RWPE1 (cell line): ENCODE data around the gene GAPVD1.

Experiments used
- CTCF ChIA-PET: fragments of 350-600 bp; sonication (Branson Sonifier 250); formaldehyde crosslinking; extraction: SDS; loops from one replicate; lab custom pipeline; 2021; lab: Yijun Ruan, JAX
- POLR2A ChIA-PET: fragments of 400-600 bp; formaldehyde crosslinking; extraction: SDS; loops from one replicate; lab custom pipeline; 2020; ENCODE audit warnings: antibody characterized with exemption; ENCODE audit not compliant: low non-redundant PET; lab: Yijun Ruan, JAX
- DNase-seq: peaks from one replicate; pipeline ENCODE4 v3.0.0; 2012; ENCODE audit warnings: low spot score
- H3K27ac ChIP-seq: fragments of 450-650 bp; 2 replicates; pipeline ENCODE4 v1.5.1; 2017
- TF ChIP-seq, protein P1 (sequence below): fragments of 450-650 bp; conservative IDR thresholded peaks from 2 replicates; pipeline ENCODE4 v1.5.1; 2017; ENCODE audit warnings: low read depth, mild to moderate bottlenecking

Gene GAPVD1

DNA sequence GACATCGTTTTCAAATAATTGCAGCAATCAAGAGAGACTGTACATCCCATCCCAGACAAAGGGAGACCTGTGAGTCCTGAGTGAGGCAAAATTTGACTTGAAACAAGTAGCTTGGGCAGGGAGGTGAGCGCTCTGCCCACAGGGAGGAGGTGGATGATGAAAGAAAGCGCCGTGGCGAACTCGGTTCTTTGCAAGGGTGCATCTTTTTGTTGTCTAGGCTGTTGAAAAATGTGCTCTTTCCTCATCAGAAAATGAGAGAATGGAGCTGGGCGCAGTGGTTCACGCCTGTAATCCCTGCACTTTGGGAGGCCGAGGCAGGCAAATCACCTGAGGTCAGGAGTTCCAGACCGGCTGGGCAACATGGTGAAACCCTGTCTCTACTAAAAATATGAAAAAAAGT lies 150.5 kb downstream of the GAPVD1 start:
- CTCF ChIA-PET: interaction anchor here (0.7 to 1.4 kb wide), 2 partner anchors 881 to 1087 kb away, joined by 4 to 5 read pairs; no protein-coding TSS in a partner anchor
- TF ChIP-seq, protein P1, sequence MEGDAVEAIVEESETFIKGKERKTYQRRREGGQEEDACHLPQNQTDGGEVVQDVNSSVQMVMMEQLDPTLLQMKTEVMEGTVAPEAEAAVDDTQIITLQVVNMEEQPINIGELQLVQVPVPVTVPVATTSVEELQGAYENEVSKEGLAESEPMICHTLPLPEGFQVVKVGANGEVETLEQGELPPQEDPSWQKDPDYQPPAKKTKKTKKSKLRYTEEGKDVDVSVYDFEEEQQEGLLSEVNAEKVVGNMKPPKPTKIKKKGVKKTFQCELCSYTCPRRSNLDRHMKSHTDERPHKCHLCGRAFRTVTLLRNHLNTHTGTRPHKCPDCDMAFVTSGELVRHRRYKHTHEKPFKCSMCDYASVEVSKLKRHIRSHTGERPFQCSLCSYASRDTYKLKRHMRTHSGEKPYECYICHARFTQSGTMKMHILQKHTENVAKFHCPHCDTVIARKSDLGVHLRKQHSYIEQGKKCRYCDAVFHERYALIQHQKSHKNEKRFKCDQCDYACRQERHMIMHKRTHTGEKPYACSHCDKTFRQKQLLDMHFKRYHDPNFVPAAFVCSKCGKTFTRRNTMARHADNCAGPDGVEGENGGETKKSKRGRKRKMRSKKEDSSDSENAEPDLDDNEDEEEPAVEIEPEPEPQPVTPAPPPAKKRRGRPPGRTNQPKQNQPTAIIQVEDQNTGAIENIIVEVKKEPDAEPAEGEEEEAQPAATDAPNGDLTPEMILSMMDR: no peak
- no peak for DNase-seq
- POLR2A ChIA-PET: no interaction called here
- no peak overlapping the region for H3K27ac ChIP-seq

- H3K27ac ChIP-seq: no peak overlapping the region
- ChIA-PET CTCF (interaction anchor here (0.6 to 0.7 kb wide), 4 partner anchors 37 to 1483 kb away, joined by 3 read pairs; no protein-coding TSS in a partner anchor), POLR2A (no interaction called here)
- TF ChIP-seq, protein P1: no peak
- DNase-seq: no peak
Measured at GRCh38 chr9:125413579-125413978, 152.0 kb downstream of the GAPVD1 start.

DNA sequence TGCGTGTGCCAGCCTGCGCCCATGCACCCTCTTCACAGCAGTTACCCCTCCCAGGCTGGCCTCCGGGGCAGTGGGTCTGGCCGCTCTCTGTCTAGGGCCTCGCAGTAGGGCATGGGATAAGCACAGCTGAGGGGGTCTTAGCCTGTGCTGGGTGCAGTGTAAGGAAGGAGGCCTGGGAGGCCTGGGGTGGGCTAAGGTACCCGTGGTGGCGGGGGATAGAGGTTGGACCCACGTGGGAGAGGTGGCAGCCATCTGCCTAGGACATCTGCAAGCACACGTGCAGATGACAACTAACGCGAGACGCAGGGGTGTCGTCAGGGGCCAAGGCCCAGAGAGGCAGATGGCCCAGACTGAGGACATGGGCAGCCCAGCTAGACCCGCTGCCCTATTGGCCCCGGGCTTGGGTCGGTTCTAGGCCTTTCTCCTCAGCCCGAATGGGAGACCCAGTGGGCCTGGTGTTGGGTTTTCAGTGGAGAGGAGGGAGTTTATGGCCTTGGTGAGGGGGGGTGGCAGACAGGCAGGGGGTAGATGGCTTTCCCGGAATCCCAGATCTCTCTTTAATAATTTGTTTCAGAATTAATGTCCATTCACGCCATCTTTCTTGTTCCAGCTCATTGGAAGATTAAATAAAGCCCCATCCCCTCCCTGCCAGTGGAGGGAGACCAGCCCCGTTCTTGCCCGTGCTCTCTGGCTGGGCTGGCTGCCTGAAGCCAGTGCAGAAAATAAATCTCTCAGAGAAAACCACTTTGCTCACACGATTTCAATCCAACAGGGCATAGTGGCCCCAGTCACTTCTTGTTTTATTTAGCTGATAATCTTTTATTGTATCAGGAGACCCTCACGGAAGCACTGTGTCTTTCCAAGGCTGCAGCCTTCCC lies 154.2 kb downstream of the GAPVD1 start:
- no peak overlapping the region for H3K27ac ChIP-seq
- TF ChIP-seq, protein P1: no peak
- ChIA-PET POLR2A (no interaction called here), CTCF (no interaction called here)
- DNase-seq: no peak

GRCh38 chr9:125416517-125416916 lies 154.9 kb downstream of the GAPVD1 start:
- ChIA-PET POLR2A (no interaction called here), CTCF (no interaction called here)
- DNase-seq: no peak
- no peak overlapping the region for H3K27ac ChIP-seq
- TF ChIP-seq, protein P1: no peak
